GM20000 (cell line): ENCODE data around the gene TXNRD2.
"Not testable (repeated sequence)": the region's sequence is repeated elsewhere in the genome, so short reads cannot be mapped to it uniquely, and the experiment has no call there.

Experiments used
- DNase-seq: peaks from one replicate; pipeline ENCODE4 v3.0.0; 2012; ENCODE audit warnings: low spot score
- TF ChIP-seq, protein P1 (sequence below): IDR thresholded peaks from 2 replicates; pipeline ENCODE4 v1.5.1; 2012; ENCODE audit warnings: mild to moderate bottlenecking, control low read depth; ENCODE audit errors: extremely low read depth, missing control alignments

TXNRD2 gene

DNA sequence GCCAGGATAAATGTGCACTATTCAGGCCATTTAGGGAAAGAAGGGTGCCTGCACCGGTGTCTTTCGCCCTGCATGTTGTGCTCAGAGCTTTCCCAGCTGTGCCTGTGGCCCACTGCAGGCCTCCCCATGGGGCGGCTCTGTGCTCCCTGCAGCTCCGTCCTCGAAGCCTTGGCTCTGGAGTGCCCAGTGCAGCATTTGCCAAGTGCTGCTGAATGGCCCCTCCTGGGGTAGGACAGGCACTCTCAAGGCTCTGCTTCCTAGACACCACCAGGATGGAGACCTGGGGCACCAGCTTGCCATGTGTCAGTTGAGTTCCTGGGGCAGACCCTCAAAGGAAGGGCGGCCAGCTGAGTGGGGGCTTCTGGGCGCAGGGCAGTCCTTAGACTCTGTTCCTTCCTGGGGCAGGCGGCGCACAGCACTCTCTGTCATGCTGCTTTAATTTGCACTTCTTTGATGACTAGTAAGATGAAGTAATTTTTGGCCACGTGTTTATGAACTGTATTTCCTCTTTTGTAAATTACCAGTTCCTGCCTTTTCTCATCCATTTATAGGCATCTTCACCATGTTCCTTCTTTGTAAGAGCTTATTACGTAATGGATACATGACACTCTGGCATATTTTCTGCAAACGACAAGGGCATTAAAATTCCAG lies 54.9 kb downstream of the TXNRD2 start:
- TF ChIP-seq, protein P1, sequence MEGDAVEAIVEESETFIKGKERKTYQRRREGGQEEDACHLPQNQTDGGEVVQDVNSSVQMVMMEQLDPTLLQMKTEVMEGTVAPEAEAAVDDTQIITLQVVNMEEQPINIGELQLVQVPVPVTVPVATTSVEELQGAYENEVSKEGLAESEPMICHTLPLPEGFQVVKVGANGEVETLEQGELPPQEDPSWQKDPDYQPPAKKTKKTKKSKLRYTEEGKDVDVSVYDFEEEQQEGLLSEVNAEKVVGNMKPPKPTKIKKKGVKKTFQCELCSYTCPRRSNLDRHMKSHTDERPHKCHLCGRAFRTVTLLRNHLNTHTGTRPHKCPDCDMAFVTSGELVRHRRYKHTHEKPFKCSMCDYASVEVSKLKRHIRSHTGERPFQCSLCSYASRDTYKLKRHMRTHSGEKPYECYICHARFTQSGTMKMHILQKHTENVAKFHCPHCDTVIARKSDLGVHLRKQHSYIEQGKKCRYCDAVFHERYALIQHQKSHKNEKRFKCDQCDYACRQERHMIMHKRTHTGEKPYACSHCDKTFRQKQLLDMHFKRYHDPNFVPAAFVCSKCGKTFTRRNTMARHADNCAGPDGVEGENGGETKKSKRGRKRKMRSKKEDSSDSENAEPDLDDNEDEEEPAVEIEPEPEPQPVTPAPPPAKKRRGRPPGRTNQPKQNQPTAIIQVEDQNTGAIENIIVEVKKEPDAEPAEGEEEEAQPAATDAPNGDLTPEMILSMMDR, result no peak
- DNase-seq, result no peak

GRCh38 chr22:19885841-19886592 lies 55.6 kb downstream of the TXNRD2 start:
- TF ChIP-seq, protein P1, result no peak
- no peak for DNase-seq

GRCh38 chr22:19884954-19885751 lies 56.5 kb downstream of the TXNRD2 start:
- no peak for DNase-seq

GRCh38 chr22:19884161-19884953 lies 57.3 kb downstream of the TXNRD2 start:
- TF ChIP-seq, protein P1, result no peak

More at GRCh38 chr22:19884954-19885751, 56.5 kb downstream of the TXNRD2 start:
- TF ChIP-seq, protein P1, result no peak

DNA sequence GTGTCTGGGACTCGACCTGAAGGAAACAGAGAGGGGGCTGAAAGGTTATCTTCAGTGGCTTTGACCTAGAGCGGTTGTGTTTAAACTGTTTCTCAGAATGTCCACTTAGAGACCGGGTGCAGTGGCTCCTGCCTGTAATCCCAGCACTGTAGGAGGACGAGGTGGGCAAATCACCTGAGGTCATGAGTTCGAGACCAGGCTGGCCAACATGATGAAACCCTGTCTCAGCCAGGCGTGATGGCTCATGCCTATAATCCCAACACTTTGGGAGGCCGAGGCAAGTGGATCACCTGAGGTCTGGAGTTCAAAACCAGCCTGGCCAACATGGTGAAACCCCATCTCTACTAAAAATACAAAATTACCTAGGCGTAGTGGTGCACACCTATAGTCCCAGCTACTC lies 58.2 kb downstream of the TXNRD2 start:
- not testable (repeated sequence) for DNase-seq

More at GRCh38 chr22:19884161-19884953, 57.3 kb downstream of the TXNRD2 start:
- DNase-seq, result no peak

- TF ChIP-seq, protein P1, result no peak
- DNase-seq, result no peak
Observed at GRCh38 chr22:19882446-19883381, 58.9 kb downstream of the TXNRD2 start.
